ENCODE results near the gene LINGO4.
A peak's percentile ranks its signal among the peaks of the same experiment; 100 is the strongest.
"Not testable (repeated sequence)": the region's sequence is repeated elsewhere in the genome, so short reads cannot be mapped to it uniquely, and the experiment has no call there.

The LINGO4 gene

GRCh38 chr1:151813271-151813977 is 8.2 kb upstream of the LINGO4 start:
- DNase-seq: no peak

GRCh38 chr1:151811181-151811580 is 6.0 kb upstream of the LINGO4 start:
- no peak for DNase-seq

- no peak for DNase-seq
Measured at GRCh38 chr1:151809985-151810556, 4.9 kb upstream of the LINGO4 start.

- no peak for DNase-seq
Measured at GRCh38 chr1:151809290-151809984, 4.2 kb upstream of the LINGO4 start.

- no peak for DNase-seq
Measured at GRCh38 chr1:151807766-151808165, 2.5 kb upstream of the LINGO4 start.

- no peak for DNase-seq
Measured at GRCh38 chr1:151807131-151807530, 1.9 kb upstream of the LINGO4 start.

GRCh38 chr1:151806170-151806569 is 951 bp upstream of the LINGO4 start:
- DNase-seq: no peak

GRCh38 chr1:151803915-151804314 is 1.3 kb downstream of the LINGO4 start:
- no peak for DNase-seq

GRCh38 chr1:151803164-151803563 is 2.1 kb downstream of the LINGO4 start:
- no peak for DNase-seq

- no peak for DNase-seq
Measured at GRCh38 chr1:151802372-151802771, 2.8 kb downstream of the LINGO4 start.

- DNase-seq: no peak
Measured at GRCh38 chr1:151801846-151802245, 3.4 kb downstream of the LINGO4 start.

GRCh38 chr1:151801310-151801820 is 3.9 kb downstream of the LINGO4 start:
- DNase-seq: no peak

GRCh38 chr1:151800830-151801229 is 4.4 kb downstream of the LINGO4 start:
- no peak for DNase-seq

- DNase-seq: peak; percentile 34
Measured at GRCh38 chr1:151799179-151800022, 5.8 kb downstream of the LINGO4 start.

GRCh38 chr1:151798571-151798970 is 6.6 kb downstream of the LINGO4 start:
- no peak for DNase-seq

GRCh38 chr1:151790940-151791651 is 14.1 kb downstream of the LINGO4 start:
- no peak for DNase-seq

GRCh38 chr1:151790071-151790939 is 14.9 kb downstream of the LINGO4 start, which contains the start of gene TDRKH:
Gene TDRKH, minus strand, starts transcription at chr1:151790500. Its CDS starts 7,478 bp downstream, at chr1:151783022.
- peak; percentile 99 for DNase-seq

GRCh38 chr1:151787689-151788088 is 17.5 kb downstream of the LINGO4 start:
- no peak for DNase-seq

GRCh38 chr1:151783796-151784195 is 21.4 kb downstream of the LINGO4 start:
- DNase-seq: no peak

- no peak for DNase-seq
Measured at GRCh38 chr1:151782741-151783140, 22.5 kb downstream of the LINGO4 start.

- DNase-seq: not testable (repeated sequence)
Measured at GRCh38 chr1:151782026-151782425, 23.2 kb downstream of the LINGO4 start.
